Tibial artery (tissue), 4 donors: ENCODE data around the gene RBMS3.
"Not testable (repeated sequence)": the region's sequence is repeated elsewhere in the genome, so short reads cannot be mapped to it uniquely, and the experiment has no call there.

Experiments used
- DNase-seq, 2 donors: peaks; one replicate each; pipeline ENCODE4 v3.0.0-alpha.2; 2019
- H3K27ac ChIP-seq, 2 donors: fragments of 200-600 bp; sonication (generic) in 1 of 2; 1 replicate in 1 of 2; 2 replicates in 1 of 2; pipeline ENCODE4 v1.5.1; 2018 to 2019; ENCODE audit warnings: mild to moderate bottlenecking in 1 of 2
- H3K27me3 ChIP-seq, 2 donors: fragments of 200-600 bp; sonication (generic) in 1 of 2; one replicate each; pipeline versions ENCODE4 v1.5.1 to v1.6.0; 2016 to 2019
- H3K36me3 ChIP-seq, 3 donors: fragments of 200-600 bp; sonication (generic) in 2 of 3; one replicate each; pipeline ENCODE4 v1.5.1; 2016 to 2019; ENCODE audit warnings: mild to moderate bottlenecking in 2 of 3
- H3K4me1 ChIP-seq, 4 donors: fragments of 200-600 bp; sonication (generic) in 2 of 4; 1 replicate in 3 of 4; 2 replicates in 1 of 4; pipeline ENCODE4 v1.5.1; 2016 to 2019
- H3K4me3 ChIP-seq, 2 donors: fragments of 200-600 bp; sonication (generic) in 1 of 2; 1 replicate in 1 of 2; 2 replicates in 1 of 2; pipeline ENCODE4 v1.5.1; 2018 to 2019; ENCODE audit warnings: mild to moderate bottlenecking in 2 of 2
- H3K9me3 ChIP-seq, 3 donors: fragments of 200-600 bp; sonication (generic) in 1 of 3; one replicate each; pipeline ENCODE4 v1.5.1; 2016 to 2019
- intact Hi-C: fragments of 100-400 bp; cut with DNase I; formaldehyde crosslinking; loops from one replicate; pipeline ENCODE4 v1.15.0; 2023; ENCODE audit warnings: low total_unique reads
- TF ChIP-seq, protein P1 (sequence below), 2 experiments: fragments of 200-600 bp in 1 of 2; fragments of 450-650 bp in 1 of 2; IDR thresholded peaks; one replicate each; pipeline ENCODE4 v1.5.1; 2017 to 2019; ENCODE audit warnings: antibody characterized with exemption in 2 of 2, mild to moderate bottlenecking in 1 of 2, moderate library complexity in 1 of 2

RBMS3 gene

DNA sequence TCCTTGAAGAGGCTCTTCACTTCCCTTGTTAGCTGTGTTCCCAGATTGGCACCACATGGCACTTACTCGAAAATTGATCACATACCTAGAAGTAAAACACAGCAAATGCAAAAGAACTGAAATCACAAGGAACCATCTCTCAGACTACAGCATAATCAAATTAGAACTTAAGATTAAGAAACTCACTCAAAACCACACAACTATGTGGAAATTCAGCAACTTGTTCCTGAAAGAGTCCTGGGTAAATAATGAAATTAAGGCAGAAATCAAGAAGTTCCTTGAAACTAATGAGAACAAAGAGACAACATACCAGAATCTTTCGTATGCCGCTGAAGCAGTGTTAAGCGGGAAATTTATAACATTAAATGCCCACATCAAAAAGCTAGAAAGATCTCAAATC, 759.3 kb downstream of the RBMS3 start:
- H3K27ac ChIP-seq: no peak overlapping the region
- intact Hi-C loops: no loop called here
- no peak for DNase-seq
- H3K9me3 ChIP-seq: no peaks in the 10 kb centered on the region
- H3K4me1 ChIP-seq: no peaks in the 10 kb centered on the region
- TF ChIP-seq, protein P1, sequence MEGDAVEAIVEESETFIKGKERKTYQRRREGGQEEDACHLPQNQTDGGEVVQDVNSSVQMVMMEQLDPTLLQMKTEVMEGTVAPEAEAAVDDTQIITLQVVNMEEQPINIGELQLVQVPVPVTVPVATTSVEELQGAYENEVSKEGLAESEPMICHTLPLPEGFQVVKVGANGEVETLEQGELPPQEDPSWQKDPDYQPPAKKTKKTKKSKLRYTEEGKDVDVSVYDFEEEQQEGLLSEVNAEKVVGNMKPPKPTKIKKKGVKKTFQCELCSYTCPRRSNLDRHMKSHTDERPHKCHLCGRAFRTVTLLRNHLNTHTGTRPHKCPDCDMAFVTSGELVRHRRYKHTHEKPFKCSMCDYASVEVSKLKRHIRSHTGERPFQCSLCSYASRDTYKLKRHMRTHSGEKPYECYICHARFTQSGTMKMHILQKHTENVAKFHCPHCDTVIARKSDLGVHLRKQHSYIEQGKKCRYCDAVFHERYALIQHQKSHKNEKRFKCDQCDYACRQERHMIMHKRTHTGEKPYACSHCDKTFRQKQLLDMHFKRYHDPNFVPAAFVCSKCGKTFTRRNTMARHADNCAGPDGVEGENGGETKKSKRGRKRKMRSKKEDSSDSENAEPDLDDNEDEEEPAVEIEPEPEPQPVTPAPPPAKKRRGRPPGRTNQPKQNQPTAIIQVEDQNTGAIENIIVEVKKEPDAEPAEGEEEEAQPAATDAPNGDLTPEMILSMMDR (IDR thresholded peaks at IDR 0.05): no peak
- H3K27me3 ChIP-seq: no peaks in the 10 kb centered on the region
- no peaks in the 10 kb centered on the region for H3K36me3 ChIP-seq
- H3K4me3 ChIP-seq: no peak overlapping the region

- DNase-seq, intact Hi-C loops, H3K4me3 ChIP-seq: not testable (repeated sequence)
These were observed 760.6 kb downstream of the RBMS3 start for GRCh38 chr3:30041481-30041880.

DNA sequence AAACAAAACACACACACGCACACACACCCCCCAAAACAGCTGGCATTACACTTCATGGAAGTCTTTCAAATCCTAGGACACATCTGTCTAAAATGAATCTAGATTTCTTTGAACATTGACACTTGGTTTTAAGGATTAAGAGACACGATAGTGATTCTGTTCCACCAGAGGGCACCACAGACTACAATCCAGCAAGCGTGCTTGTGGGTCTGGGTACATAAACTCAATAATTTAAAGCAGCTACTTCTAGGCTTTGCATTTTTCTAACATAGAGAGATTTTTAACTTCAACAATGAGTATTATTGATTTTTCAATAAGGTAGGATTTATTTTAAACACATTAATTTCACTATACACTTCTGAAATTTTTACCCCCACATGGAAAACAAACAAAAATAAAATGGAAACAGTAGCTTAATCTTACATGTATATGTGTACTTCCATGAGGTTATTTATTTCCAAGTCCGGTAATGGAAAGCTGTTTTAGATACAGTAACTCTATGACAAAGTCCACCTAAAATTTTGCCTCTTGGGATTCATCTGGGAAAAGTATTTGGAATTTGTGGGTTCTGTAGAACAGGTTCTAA, 761.5 kb downstream of the RBMS3 start:
- H3K4me3 ChIP-seq: no peak overlapping the region
- no peaks in the 10 kb centered on the region for H3K9me3 ChIP-seq
- H3K36me3 ChIP-seq: no peaks in the 10 kb centered on the region
- H3K4me1 ChIP-seq: no peaks in the 10 kb centered on the region
- intact Hi-C loops: no loop called here
- DNase-seq: peak in 1 of 2 donors; percentile 51
- H3K27me3 ChIP-seq: no peaks in the 10 kb centered on the region
- TF ChIP-seq, protein P1 (IDR thresholded peaks at IDR 0.05): peak; percentile 77 to 82
- H3K27ac ChIP-seq: no peak overlapping the region

More at GRCh38 chr3:30041481-30041880, 760.6 kb downstream of the RBMS3 start:
- H3K36me3 ChIP-seq, H3K4me1 ChIP-seq, H3K27ac ChIP-seq, H3K9me3 ChIP-seq, H3K27me3 ChIP-seq: not testable (repeated sequence)

DNA sequence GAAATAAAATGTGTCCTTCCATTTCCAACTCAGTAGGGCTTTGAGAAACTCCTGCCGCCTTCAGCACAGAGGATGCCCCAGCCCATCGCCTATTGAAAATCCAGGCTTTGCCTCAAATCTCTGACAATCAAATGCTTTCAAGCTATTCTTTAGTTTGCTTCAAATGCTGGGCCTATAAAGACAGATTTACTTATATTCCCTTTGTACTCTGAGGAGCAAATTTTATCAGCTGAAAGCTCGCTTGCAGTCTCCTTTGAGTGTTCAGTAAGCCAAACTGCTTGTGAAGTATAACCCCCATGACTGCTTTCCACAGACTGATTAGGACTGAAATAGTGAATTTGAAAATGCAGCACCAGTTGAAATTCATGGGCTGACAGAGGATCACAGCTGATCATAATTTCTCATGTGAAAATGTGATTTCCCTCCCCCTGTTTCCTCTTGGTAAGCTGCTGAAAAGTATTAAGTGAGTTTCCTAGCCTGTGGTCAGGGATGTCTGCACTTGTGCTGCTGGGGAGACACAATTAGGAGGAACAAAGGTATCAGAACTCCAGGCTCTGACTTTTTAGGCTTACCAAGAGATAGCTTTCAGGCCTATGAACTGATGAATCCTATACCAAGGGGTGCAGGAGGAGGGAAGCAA, 762.2 kb downstream of the RBMS3 start:
- TF ChIP-seq, protein P1 (IDR thresholded peaks at IDR 0.05): no peak
- intact Hi-C loops: no loop called here
- H3K4me1 ChIP-seq: no peaks in the 10 kb centered on the region
- no peaks in the 10 kb centered on the region for H3K9me3 ChIP-seq
- no peak overlapping the region for H3K4me3 ChIP-seq
- no peak for DNase-seq
- H3K27me3 ChIP-seq: no peaks in the 10 kb centered on the region
- H3K36me3 ChIP-seq: no peaks in the 10 kb centered on the region
- H3K27ac ChIP-seq: no peak overlapping the region

GRCh38 chr3:30044515-30044914, 763.6 kb downstream of the RBMS3 start:
- Histone ChIP-seq H3K27ac (no peak overlapping the region), H3K9me3 (no peaks in the 10 kb centered on the region), H3K4me3 (no peak overlapping the region), H3K36me3 (no peaks in the 10 kb centered on the region), H3K4me1 (no peaks in the 10 kb centered on the region), H3K27me3 (no peaks in the 10 kb centered on the region)
- no peak for DNase-seq
- intact Hi-C loops: no loop called here
- TF ChIP-seq, protein P1 (IDR thresholded peaks at IDR 0.05): no peak

GRCh38 chr3:30048431-30048830, 767.6 kb downstream of the RBMS3 start:
- Histone ChIP-seq H3K27ac (no peak overlapping the region), H3K9me3 (no peaks in the 10 kb centered on the region), H3K4me3 (no peak overlapping the region), H3K27me3 (no peaks in the 10 kb centered on the region), H3K4me1 (no peaks in the 10 kb centered on the region), H3K36me3 (no peaks in the 10 kb centered on the region)
- TF ChIP-seq, protein P1 (IDR thresholded peaks at IDR 0.05): no peak
- no peak for DNase-seq
- intact Hi-C loops: no loop called here

DNA sequence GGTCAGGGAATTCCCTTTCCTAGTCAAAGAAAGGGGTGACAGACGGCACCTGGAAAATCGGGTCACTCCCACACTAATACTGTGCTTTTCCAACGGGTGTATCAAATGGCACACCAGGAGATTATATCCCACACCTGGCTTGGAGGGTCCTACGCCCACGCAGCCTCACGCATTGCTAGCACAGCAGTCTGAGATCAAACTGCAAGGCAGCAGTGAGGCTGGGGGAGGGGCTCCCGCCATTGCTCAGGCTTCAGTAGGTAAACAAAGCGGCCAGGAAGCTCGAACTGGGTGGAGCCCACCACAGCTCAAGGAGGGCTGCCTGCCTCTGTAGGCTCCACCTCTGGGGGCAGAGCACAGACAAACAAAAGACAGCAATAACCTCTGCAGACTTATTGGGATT, 769.2 kb downstream of the RBMS3 start:
- H3K4me1 ChIP-seq, H3K9me3 ChIP-seq, H3K4me3 ChIP-seq, H3K27me3 ChIP-seq, intact Hi-C loops, DNase-seq, H3K36me3 ChIP-seq, H3K27ac ChIP-seq: not testable (repeated sequence)
